ENCODE data around the gene NDUFAF4.
A peak's percentile ranks its signal among the peaks of the same experiment; 100 is the strongest.
"Not testable (repeated sequence)": the region's sequence is repeated elsewhere in the genome, so short reads cannot be mapped to it uniquely, and the experiment has no call there.

NDUFAF4 gene

GRCh38 chr6:96899019-96899418 lies 1.3 kb upstream of the NDUFAF4 start:
- DNase-seq (ENCODE audit: low read depth) = peak; percentile 66

- DNase-seq (ENCODE audit: low read depth) = peak; percentile 43
Measured at GRCh38 chr6:96898241-96898851, 655 bp upstream of the NDUFAF4 start.

- DNase-seq (ENCODE audit: low read depth) = no peak
Measured at GRCh38 chr6:96889146-96889545, 8.5 kb downstream of the NDUFAF4 start.

GRCh38 chr6:96888745-96889144 lies 8.9 kb downstream of the NDUFAF4 start:
- DNase-seq (ENCODE audit: low read depth) = no peak

GRCh38 chr6:96886519-96886918 lies 11.2 kb downstream of the NDUFAF4 start:
- DNase-seq (ENCODE audit: low read depth) = no peak

- not testable (repeated sequence) for DNase-seq (ENCODE audit: low read depth)
Measured at GRCh38 chr6:96885187-96885631, 12.5 kb downstream of the NDUFAF4 start.

- no peak for DNase-seq (ENCODE audit: low read depth)
Measured at GRCh38 chr6:96878143-96878542, 19.5 kb downstream of the NDUFAF4 start.

- no peak for DNase-seq (ENCODE audit: low read depth)
Measured at GRCh38 chr6:96876886-96877545, 20.7 kb downstream of the NDUFAF4 start.

- DNase-seq (ENCODE audit: low read depth) = no peak
Measured at GRCh38 chr6:96872976-96873375, 24.7 kb downstream of the NDUFAF4 start.

GRCh38 chr6:96865055-96865405 lies 32.7 kb downstream of the NDUFAF4 start:
- DNase-seq (ENCODE audit: low read depth) = no peak

- no peak for DNase-seq (ENCODE audit: low read depth)
Measured at GRCh38 chr6:96864216-96865054, 33.3 kb downstream of the NDUFAF4 start.

GRCh38 chr6:96862560-96862959 lies 35.1 kb downstream of the NDUFAF4 start:
- DNase-seq (ENCODE audit: low read depth) = no peak

GRCh38 chr6:96861588-96861987 lies 36.1 kb downstream of the NDUFAF4 start:
- DNase-seq (ENCODE audit: low read depth) = no peak

- no peak for DNase-seq (ENCODE audit: low read depth)
Measured at GRCh38 chr6:96856856-96857255, 40.8 kb downstream of the NDUFAF4 start.

GRCh38 chr6:96853083-96853482 lies 44.6 kb downstream of the NDUFAF4 start:
- DNase-seq (ENCODE audit: low read depth) = peak; percentile 17

- no peak for DNase-seq (ENCODE audit: low read depth)
Measured at GRCh38 chr6:96852605-96853004, 45.1 kb downstream of the NDUFAF4 start.

GRCh38 chr6:96851858-96852257 lies 45.8 kb downstream of the NDUFAF4 start:
- no peak for DNase-seq (ENCODE audit: low read depth)

GRCh38 chr6:96849615-96850014 lies 48.1 kb downstream of the NDUFAF4 start:
- no peak for DNase-seq (ENCODE audit: low read depth)

GRCh38 chr6:96844530-96844929 lies 53.2 kb downstream of the NDUFAF4 start:
- DNase-seq (ENCODE audit: low read depth) = no peak

GRCh38 chr6:96841345-96841744 lies 56.3 kb downstream of the NDUFAF4 start:
- DNase-seq (ENCODE audit: low read depth) = peak; percentile 4

All from ELR (cell line).